OCI-LY3 (cell line): Measurements from ENCODE around the gene XKRX.
A peak's percentile ranks its signal among the peaks of the same experiment; 100 is the strongest.

Source experiments
- H2AFZ ChIP-seq: fragments of 200-600, 300-600 bp; shearing (Covaris generic); 2 replicates; pipeline ENCODE4 v1.6.0; 2014; ENCODE audit warnings: antibody characterized with exemption, low read depth, low read length
- H3K27ac ChIP-seq: fragments of 200-600, 300-600 bp; sonication (generic); 2 replicates; pipeline ENCODE4 v1.5.1; 2014; ENCODE audit warnings: mild to moderate bottlenecking, low read length, moderate library complexity, mixed read lengths
- H3K27me3 ChIP-seq: fragments of 200-600, 300-600 bp; sonication (generic); 2 replicates; pipeline ENCODE4 v1.6.1; 2014; ENCODE audit warnings: low read depth, low read length, mixed read lengths
- H3K36me3 ChIP-seq: fragments of 200-600, 300-600 bp; sonication (generic); replicated peaks from 2 replicates; pipeline ENCODE3; 2014; ENCODE audit warnings: low read depth, low read length, mixed read lengths
- H3K4me1 ChIP-seq: fragments of 300-600, 200-600 bp; sonication (generic); 2 replicates; pipeline ENCODE4 v1.6.1; 2014; ENCODE audit warnings: low read length, mixed read lengths
- H3K4me2 ChIP-seq: fragments of 200-600, 300-600 bp; sonication (generic); 2 replicates; pipeline ENCODE4 v1.6.1; 2014; ENCODE audit warnings: low read length, mixed read lengths
- H3K4me3 ChIP-seq: fragments of 300-600, 200-600 bp; sonication (generic); 2 replicates; pipeline ENCODE4 v1.5.1; 2014; ENCODE audit warnings: antibody characterized with exemption, mild to moderate bottlenecking, low read length, moderate library complexity
- H3K79me2 ChIP-seq: fragments of 300-600, 200-600 bp; shearing (Covaris generic); 2 replicates; pipeline ENCODE4 v1.6.1; 2014; ENCODE audit warnings: mild to moderate bottlenecking, low read length, mixed read lengths
- H3K9ac ChIP-seq: fragments of 300-600, 200-600 bp; shearing (Covaris generic); 2 replicates; pipeline ENCODE4 v1.6.0; 2014; ENCODE audit warnings: mild to moderate bottlenecking, low read length, moderate library complexity
- H3K9me3 ChIP-seq: fragments of 200-600, 300-600 bp; shearing (Covaris generic); 2 replicates; pipeline ENCODE4 v1.6.1; 2014; ENCODE audit warnings: low read length, mixed read lengths; ENCODE audit not compliant: insufficient read depth
- H4K20me1 ChIP-seq: fragments of 200-600, 300-600 bp; sonication (generic); 2 replicates; pipeline ENCODE4 v1.6.1; 2016; ENCODE audit warnings: low read length, mixed read lengths; ENCODE audit not compliant: insufficient read depth
- CTCF ChIP-seq: fragments of 200-600, 300-600 bp; sonication (generic); IDR thresholded peaks from 2 replicates; pipeline ENCODE4 v1.5.1; 2014; ENCODE audit warnings: antibody characterized with exemption, low read length, low read depth
- EZH2phosphoT487 ChIP-seq: fragments of 200-600 bp; shearing (Covaris generic); IDR thresholded peaks from 2 replicates; pipeline ENCODE4 v1.6.1; 2018; ENCODE audit warnings: antibody characterized with exemption, mixed run types, low read depth

Gene XKRX

DNA sequence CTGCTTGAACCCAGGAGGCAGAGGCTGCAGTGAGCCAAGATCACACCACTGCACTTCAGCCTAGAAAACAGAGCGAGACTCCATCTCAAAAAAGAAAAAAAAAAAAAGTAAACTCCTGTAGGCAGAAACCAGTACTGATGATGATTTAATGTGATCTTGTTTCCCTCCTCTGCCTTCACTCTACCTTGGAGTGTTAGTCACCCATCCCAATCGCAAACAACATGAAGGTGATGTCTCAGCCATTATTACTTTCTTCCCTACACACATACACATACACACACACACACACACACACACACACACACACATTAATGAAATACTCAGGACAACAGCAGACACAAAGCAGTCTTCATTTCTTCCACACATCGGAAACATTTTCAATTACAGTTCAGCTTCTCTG lies 15.6 kb downstream of the XKRX start:
- H2AFZ ChIP-seq, result no peak overlapping the region
- no peaks in the 10 kb centered on the region for H3K27me3 ChIP-seq
- no peak overlapping the region for H3K4me3 ChIP-seq
- no peaks in the 10 kb centered on the region for H3K4me1 ChIP-seq
- no peaks in the 10 kb centered on the region for H4K20me1 ChIP-seq
- H3K36me3 ChIP-seq, result no peaks in the 10 kb centered on the region
- no peak overlapping the region for H3K9ac ChIP-seq
- H3K4me2 ChIP-seq, result no peak overlapping the region
- H3K27ac ChIP-seq, result no peak overlapping the region
- H3K9me3 ChIP-seq, result no peaks in the 10 kb centered on the region
- TF ChIP-seq CTCF, result no peak
- H3K79me2 ChIP-seq, result no peaks in the 10 kb centered on the region

DNA sequence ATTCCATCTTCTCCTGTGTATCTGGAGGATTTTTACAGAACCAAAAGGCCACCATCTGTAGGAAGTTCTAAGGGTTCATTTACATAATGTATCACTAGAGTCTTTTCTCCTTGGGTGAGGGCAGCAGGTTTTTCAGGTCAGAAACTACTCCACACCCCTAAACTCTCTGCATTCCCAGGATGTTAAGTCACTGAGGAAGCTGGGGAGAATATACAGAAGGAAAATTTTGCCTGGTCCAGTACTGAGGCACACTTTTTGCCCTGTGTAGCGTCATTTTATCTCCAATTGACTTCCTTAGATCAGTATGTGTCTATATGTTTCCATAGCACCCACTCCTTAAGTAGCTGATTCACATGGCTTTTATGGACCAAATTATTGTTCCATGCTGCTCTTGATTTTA lies 17.0 kb downstream of the XKRX start:
- Histone ChIP-seq H3K27me3 (no peaks in the 10 kb centered on the region), H3K36me3 (no peaks in the 10 kb centered on the region), H3K9me3 (no peaks in the 10 kb centered on the region), H2AFZ (no peak overlapping the region), H3K79me2 (no peaks in the 10 kb centered on the region), H3K27ac (no peak overlapping the region), H3K4me3 (no peak overlapping the region), H3K4me2 (no peak overlapping the region), H3K9ac (no peak overlapping the region), H3K4me1 (no peaks in the 10 kb centered on the region), H4K20me1 (no peaks in the 10 kb centered on the region)
- TF ChIP-seq EZH2phosphoT487 (no peak), CTCF (no peak)

- Histone ChIP-seq H3K4me2 (peak overlapping the region; percentile 2; the same call in 1 of the 2 replicates), H3K9ac (no peak overlapping the region), H3K36me3 (no peaks in the 10 kb centered on the region), H3K9me3 (no peaks in the 10 kb centered on the region), H3K27ac (no peak overlapping the region), H4K20me1 (no peaks in the 10 kb centered on the region), H3K79me2 (no peaks in the 10 kb centered on the region), H3K4me1 (peaks cover 12% of the 10 kb centered on the region), H3K4me3 (no peak overlapping the region), H3K27me3 (no peaks in the 10 kb centered on the region), H2AFZ (no peak overlapping the region)
- TF ChIP-seq EZH2phosphoT487 (no peak), CTCF (no peak)
These were observed 23.1 kb downstream of the XKRX start for GRCh38 chrX:100905620-100906019.

DNA sequence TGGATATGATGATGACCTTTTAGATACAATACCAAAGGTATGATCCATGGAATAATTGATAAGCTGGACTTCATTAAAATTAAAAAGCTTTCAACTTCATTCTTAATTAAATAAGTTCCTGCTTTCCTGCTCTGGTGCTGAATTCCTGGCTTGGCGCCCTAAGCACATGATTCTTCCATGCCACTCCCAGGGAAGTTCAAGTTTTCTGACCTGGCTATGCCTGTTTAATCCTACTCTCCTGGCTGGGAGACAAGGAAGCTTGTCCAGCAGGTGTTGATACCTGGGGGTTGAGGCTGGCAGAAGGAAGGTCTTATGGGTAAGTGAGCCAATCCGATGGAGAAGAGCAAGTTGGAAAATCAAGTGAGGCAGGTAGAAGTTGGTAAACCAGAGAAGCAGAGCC lies 24.3 kb downstream of the XKRX start:
- H3K27ac ChIP-seq, result no peak overlapping the region
- H3K27me3 ChIP-seq, result no peaks in the 10 kb centered on the region
- no peak overlapping the region for H3K4me2 ChIP-seq
- H3K9ac ChIP-seq, result no peak overlapping the region
- H3K4me3 ChIP-seq, result no peak overlapping the region
- H3K79me2 ChIP-seq, result no peaks in the 10 kb centered on the region
- H2AFZ ChIP-seq, result no peak overlapping the region
- H4K20me1 ChIP-seq, result no peaks in the 10 kb centered on the region
- TF ChIP-seq EZH2phosphoT487, result no peak
- peaks cover 12% of the 10 kb centered on the region for H3K4me1 ChIP-seq
- no peaks in the 10 kb centered on the region for H3K36me3 ChIP-seq
- H3K9me3 ChIP-seq, result no peaks in the 10 kb centered on the region
